HCT116 (cell line): ENCODE results near the gene SSRP1.

Source experiments
- CEBPB ChIP-seq: IDR thresholded peaks from 2 replicates; pipeline ENCODE4 v1.6.1; 2012; ENCODE audit warnings: low read depth
- EZH2 ChIP-seq: fragments of 200-600 bp; sonication (generic); IDR thresholded peaks from 2 replicates; pipeline ENCODE4 v1.6.1; 2017; ENCODE audit warnings: antibody characterized with exemption, mixed run types
- EZH2phosphoT487 ChIP-seq: fragments of 200-600 bp; IDR thresholded peaks from 2 replicates; pipeline ENCODE4 v1.6.1; 2018; ENCODE audit warnings: antibody characterized with exemption, borderline replicate concordance
- FOSL1 ChIP-seq: IDR thresholded peaks from 2 replicates; pipeline ENCODE4 v1.6.1; 2012; ENCODE audit warnings: low read depth
- JUND ChIP-seq: IDR thresholded peaks from 2 replicates; pipeline ENCODE4 v1.6.1; 2012
- POLR2A ChIP-seq: IDR thresholded peaks from 2 replicates; pipeline ENCODE4 v1.7.0; 2011; ENCODE audit warnings: borderline replicate concordance; ENCODE audit not compliant: insufficient read depth, insufficient read length; ENCODE audit errors: extremely low read depth
- POLR2AphosphoS5 ChIP-seq: IDR thresholded peaks from 2 replicates; pipeline ENCODE4 v1.6.1; 2011; ENCODE audit warnings: mild to moderate bottlenecking, low read depth, low read length, moderate library complexity
- ZNF274 ChIP-seq: fragments of 200-500 bp; sonication (Bioruptor generic); IDR thresholded peaks from 2 replicates; pipeline ENCODE4 v1.6.1; 2014; ENCODE audit warnings: mild to moderate bottlenecking, low read depth, low read length, inconsistent platforms
- TF ChIP-seq, protein P1 (sequence below), 3 experiments: fragments of 200-600 bp in 1 of 3; sonication (generic) in 1 of 3; IDR thresholded peaks in 2 of 3; conservative IDR thresholded peaks in 1 of 3; 2 replicates each; pipeline ENCODE4 v1.5.1; 2012 to 2017; ENCODE audit warnings: low read depth in 2 of 3, low read length in 2 of 3, antibody characterized with exemption in 1 of 3, borderline replicate concordance in 1 of 3, control low read depth in 1 of 3, mild to moderate bottlenecking in 1 of 3, mixed read lengths in 1 of 3, mixed run types in 1 of 3, moderate library complexity in 1 of 3; ENCODE audit not compliant: insufficient read depth in 1 of 3
- TF ChIP-seq, protein P2 (sequence below): IDR thresholded peaks from 2 replicates; pipeline ENCODE4 v1.6.1; 2012

DNA sequence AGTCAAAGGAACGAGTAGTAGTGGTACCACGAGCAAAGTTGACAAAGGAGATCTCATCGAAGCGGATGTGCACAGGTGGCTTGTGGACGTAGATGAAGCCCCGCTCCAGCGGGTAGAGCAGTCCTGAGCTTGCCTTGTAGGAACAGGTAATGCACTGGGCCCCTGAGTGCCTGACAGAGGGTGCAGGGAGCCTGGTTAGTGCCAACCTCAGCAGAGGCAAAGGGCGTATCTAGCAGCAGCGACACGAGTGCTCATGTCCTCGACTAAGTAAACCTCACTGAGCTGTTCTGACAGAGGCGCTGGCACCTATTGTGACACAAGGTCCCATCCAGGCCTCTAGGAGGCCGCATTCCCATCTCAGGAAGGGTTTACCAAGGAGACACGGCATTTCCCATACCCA, 4.0 kb downstream of the SSRP1 start:
- TF ChIP-seq, protein P1, sequence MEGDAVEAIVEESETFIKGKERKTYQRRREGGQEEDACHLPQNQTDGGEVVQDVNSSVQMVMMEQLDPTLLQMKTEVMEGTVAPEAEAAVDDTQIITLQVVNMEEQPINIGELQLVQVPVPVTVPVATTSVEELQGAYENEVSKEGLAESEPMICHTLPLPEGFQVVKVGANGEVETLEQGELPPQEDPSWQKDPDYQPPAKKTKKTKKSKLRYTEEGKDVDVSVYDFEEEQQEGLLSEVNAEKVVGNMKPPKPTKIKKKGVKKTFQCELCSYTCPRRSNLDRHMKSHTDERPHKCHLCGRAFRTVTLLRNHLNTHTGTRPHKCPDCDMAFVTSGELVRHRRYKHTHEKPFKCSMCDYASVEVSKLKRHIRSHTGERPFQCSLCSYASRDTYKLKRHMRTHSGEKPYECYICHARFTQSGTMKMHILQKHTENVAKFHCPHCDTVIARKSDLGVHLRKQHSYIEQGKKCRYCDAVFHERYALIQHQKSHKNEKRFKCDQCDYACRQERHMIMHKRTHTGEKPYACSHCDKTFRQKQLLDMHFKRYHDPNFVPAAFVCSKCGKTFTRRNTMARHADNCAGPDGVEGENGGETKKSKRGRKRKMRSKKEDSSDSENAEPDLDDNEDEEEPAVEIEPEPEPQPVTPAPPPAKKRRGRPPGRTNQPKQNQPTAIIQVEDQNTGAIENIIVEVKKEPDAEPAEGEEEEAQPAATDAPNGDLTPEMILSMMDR (IDR thresholded peaks at IDR 0.05 in 2 of 3, conservative IDR thresholded peaks at IDR 0.05 in 1 of 3; ENCODE audit: borderline replicate concordance in 1 of 3, insufficient read depth in 1 of 3, low read depth in 2 of 3, low read length in 2 of 3): no peak
- TF ChIP-seq FOSL1 (no peak), POLR2AphosphoS5 (no peak), POLR2A (no peak), CEBPB (no peak), EZH2 (no peak), ZNF274 (no peak), JUND (no peak), EZH2phosphoT487 (no peak)
- TF ChIP-seq, protein P2, sequence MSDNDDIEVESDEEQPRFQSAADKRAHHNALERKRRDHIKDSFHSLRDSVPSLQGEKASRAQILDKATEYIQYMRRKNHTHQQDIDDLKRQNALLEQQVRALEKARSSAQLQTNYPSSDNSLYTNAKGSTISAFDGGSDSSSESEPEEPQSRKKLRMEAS: no peak
